ENCODE results near the gene MLC1. TPM values are rescaled to one million over a fixed set of nuclear protein-coding genes. Genes with fewer than 3 reads are reported as not detected.

MLC1 gene
- total and polyA plus RNA-seq, 2 donors (not counting 1 experiment from before 2014, with no cell fraction given) = 0.34 TPM; not detected in 1

GRCh38 chr22:50076646-50077535 is 8.3 kb downstream of the MLC1 start:
- Histone ChIP-seq H3K4me3 (ENCODE audit: control extremely low read depth in 1 of 5, extremely low read depth in 1 of 5, insufficient read depth in 1 of 5, low read depth in 2 of 5, low read length in 4 of 5) (no peak overlapping the region), H3K4me1 (ENCODE audit: control insufficient read depth in 2 of 2, insufficient read depth in 2 of 2, low read length in 2 of 2) (no peaks in the 10 kb centered on the region), H3K79me2 (ENCODE audit: control insufficient read depth, insufficient read depth, low read length) (no peaks in the 10 kb centered on the region), H3K27ac (ENCODE audit: low read length in 2 of 2) (no peak overlapping the region), H3K27me3 (replicated peaks in 1 of 4; ENCODE audit: control extremely low read depth in 1 of 4, control insufficient read depth in 3 of 4, insufficient read depth in 4 of 4, low read length in 3 of 4) (peaks cover 0 to 10% (median 0%) of the 10 kb centered on the region in 4 experiments), H4K20me1 (ENCODE audit: control insufficient read depth, insufficient read depth, low read length, poor library complexity, severe bottlenecking) (no peaks in the 10 kb centered on the region), H3K36me3 (replicated peaks in 1 of 2; ENCODE audit: control extremely low read depth in 1 of 2, control insufficient read depth in 1 of 2, extremely low read depth in 1 of 2, insufficient read depth in 2 of 2, low read length in 1 of 2) (no peaks in the 10 kb centered on the region), H3K4me2 (replicated peaks; ENCODE audit: low read depth, low read length, poor library complexity, severe bottlenecking) (no peak overlapping the region), H3K9ac (ENCODE audit: low read length) (no peak overlapping the region), H2AFZ (ENCODE audit: insufficient read depth, low read depth, low read length, poor library complexity, severe bottlenecking) (no peak overlapping the region), H3K9me3 (ENCODE audit: control extremely low read depth in 1 of 3, control insufficient read depth in 2 of 3, insufficient read depth in 1 of 3, low read length in 2 of 3) (no peaks in the 10 kb centered on the region)
- POLR2A ChIA-PET = no interaction called here
- intact Hi-C loops (cut with micrococcal nuclease) = no loop called here
- Mint-ChIP-seq H3K27me3 (peaks cover 10% of the 10 kb centered on the region), H3K27ac (no peak overlapping the region), H3K4me3 (no peak overlapping the region), H3K4me1 (peaks cover 4% of the 10 kb centered on the region), H3K9me3 (ENCODE audit: insufficient read depth) (no peaks in the 10 kb centered on the region)
- DNase-seq (no peak), ATAC-seq (ENCODE audit: low read depth) (no peak)
- WGBS (ENCODE audit: insufficient coverage) = 82% methylated on average over 37 of the region's 43 CpGs
- CTCF ChIA-PET = no interaction called here
- TF ChIP-seq EZH2 (IDR thresholded peaks at IDR 0.05; ENCODE audit: borderline replicate concordance, insufficient read depth, low read depth, low read length, poor library complexity, severe bottlenecking) (no peak), CTCF (IDR thresholded peaks at IDR 0.05) (no peak)
